ENCODE results near the gene SEC14L1. TPM values are rescaled to one million over a fixed set of nuclear protein-coding genes. Genes with fewer than 3 reads are reported as not detected.

The SEC14L1 gene
- polyA plus RNA-seq, 2 of the 4 experiments (the other 2 are of a cell fraction): 27.5 to 40.4 TPM

DNA sequence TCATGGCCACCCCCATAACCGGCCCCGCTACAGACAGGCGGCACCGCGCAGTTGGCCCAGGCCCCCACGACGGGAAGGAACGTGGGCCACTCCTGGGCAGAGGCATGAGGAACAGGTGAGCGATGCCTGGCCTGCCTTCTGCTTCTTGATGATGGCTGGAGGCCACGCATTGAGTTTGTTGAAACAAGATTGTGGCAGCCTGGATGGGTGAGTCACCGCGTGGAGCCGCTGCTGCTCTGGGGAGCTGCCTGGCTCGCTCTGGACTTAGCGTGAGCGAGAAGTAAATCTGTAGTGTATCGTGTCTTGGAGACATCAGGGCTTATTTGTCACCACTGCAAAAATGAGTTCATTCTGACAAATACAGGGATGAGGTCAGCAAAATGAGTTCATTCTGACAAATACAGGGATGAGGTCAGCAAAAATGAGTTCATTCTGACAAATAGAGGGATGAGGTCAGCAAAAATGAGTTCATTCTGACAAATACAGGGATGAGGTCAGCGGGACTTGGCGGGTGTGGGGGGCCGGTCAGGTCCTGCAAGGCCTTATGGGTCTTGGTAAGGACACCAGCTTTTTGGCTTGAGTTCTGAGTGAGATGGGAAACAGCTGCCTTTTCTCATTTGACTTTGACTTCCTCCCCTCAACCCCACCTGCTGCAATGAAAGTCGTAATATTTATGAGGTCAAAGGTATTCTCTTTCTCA lies 93.0 kb downstream of the SEC14L1 start (continued):
- TF ChIP-seq RAD21 (conservative IDR thresholded peaks at IDR 0.05 in 1 of 2, IDR thresholded peaks at IDR 0.05 in 1 of 2) (peak; percentile 48 to 49; a peak in 4 of 5 replicates), CHD4 (IDR thresholded peaks at IDR 0.05; ENCODE audit: borderline replicate concordance) (no peak), MAFK (IDR thresholded peaks at IDR 0.05; ENCODE audit: partially characterized antibody) (peak; percentile 100), NR3C1 (IDR thresholded peaks at IDR 0.05) (no peak), HOXB13 (CRISPR knock-in tag; IDR thresholded peaks at IDR 0.05; ENCODE audit: low read depth) (peak; percentile 61; the same call in 1 of the 2 replicates)

GRCh38 chr17:77234695-77235094 lies 93.9 kb downstream of the SEC14L1 start:
- H3K27ac ChIP-seq: peak overlapping the region; percentile 51 to 81; a peak in 5 of 6 replicates
- DNase-seq (ENCODE audit: low read depth in 1 of 2, low spot score in 1 of 2) (no peak), ATAC-seq (no peak), FAIRE-seq (no peak)
- ChIA-PET CTCF (interaction anchor here (1.1 to 4.4 kb wide), 6 partner anchors 13 to 147 kb away, joined by 3 to 45 read pairs (median 4); no protein-coding TSS in a partner anchor), POLR2A (interaction anchor here (0.6 to 1.2 kb wide), 2 partner anchors 67 to 167 kb away, joined by 3 to 5 read pairs; no protein-coding TSS in a partner anchor)
- H3K4me2 ChIP-seq: no peak overlapping the region
- peaks cover 14% of the 10 kb centered on the region for H3K4me1 ChIP-seq
- TF ChIP-seq HOXA7 (CRISPR knock-in tag; IDR thresholded peaks at IDR 0.05) (no peak), FOSB (CRISPR knock-in tag; IDR thresholded peaks at IDR 0.05) (no peak), CHD4 (IDR thresholded peaks at IDR 0.05; ENCODE audit: borderline replicate concordance) (no peak), NR3C1 (IDR thresholded peaks at IDR 0.05) (no peak), KDM5A (IDR thresholded peaks at IDR 0.05) (no peak), USF2 (IDR thresholded peaks at IDR 0.05) (no peak), RNF2 (IDR thresholded peaks at IDR 0.05; ENCODE audit: borderline replicate concordance, low read depth) (no peak), EP300 (IDR thresholded peaks at IDR 0.05) (no peak), FOSL2 (IDR thresholded peaks at IDR 0.05) (no peak), FOSL2 (CRISPR knock-in tag; IDR thresholded peaks at IDR 0.05) (no peak)
- TF ChIP-seq, protein P1, sequence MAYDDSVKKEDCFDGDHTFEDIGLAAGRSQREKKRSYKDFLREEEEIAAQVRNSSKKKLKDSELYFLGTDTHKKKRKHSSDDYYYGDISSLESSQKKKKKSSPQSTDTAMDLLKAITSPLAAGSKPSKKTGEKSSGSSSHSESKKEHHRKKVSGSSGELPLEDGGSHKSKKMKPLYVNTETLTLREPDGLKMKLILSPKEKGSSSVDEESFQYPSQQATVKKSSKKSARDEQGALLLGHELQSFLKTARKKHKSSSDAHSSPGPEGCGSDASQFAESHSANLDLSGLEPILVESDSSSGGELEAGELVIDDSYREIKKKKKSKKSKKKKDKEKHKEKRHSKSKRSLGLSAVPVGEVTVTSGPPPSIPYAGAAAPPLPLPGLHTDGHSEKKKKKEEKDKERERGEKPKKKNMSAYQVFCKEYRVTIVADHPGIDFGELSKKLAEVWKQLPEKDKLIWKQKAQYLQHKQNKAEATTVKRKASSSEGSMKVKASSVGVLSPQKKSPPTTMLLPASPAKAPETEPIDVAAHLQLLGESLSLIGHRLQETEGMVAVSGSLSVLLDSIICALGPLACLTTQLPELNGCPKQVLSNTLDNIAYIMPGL (CRISPR knock-in tag; IDR thresholded peaks at IDR 0.05; ENCODE audit: borderline replicate concordance): no peak
- TF ChIP-seq, protein P2, sequence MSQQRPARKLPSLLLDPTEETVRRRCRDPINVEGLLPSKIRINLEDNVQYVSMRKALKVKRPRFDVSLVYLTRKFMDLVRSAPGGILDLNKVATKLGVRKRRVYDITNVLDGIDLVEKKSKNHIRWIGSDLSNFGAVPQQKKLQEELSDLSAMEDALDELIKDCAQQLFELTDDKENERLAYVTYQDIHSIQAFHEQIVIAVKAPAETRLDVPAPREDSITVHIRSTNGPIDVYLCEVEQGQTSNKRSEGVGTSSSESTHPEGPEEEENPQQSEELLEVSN (IDR thresholded peaks at IDR 0.05; ENCODE audit: borderline replicate concordance, low read depth): no peak
- H3K4me3 ChIP-seq: no peak overlapping the region
- 86% methylated on average over 9 of the region's 9 CpGs for WGBS (ENCODE audit: missing lambda C conversion rate)
- 0 out of 3 replicates have a peak, but pooled peaks cover 12% of the 10 kb centered on the region for H3K9me3 ChIP-seq

- no peak overlapping the region for H3K4me3 ChIP-seq
- FAIRE-seq (no peak), ATAC-seq (no peak), DNase-seq (ENCODE audit: low read depth in 1 of 2, low spot score in 1 of 2) (no peak)
- POLR2A ChIA-PET: no interaction called here
- no peak overlapping the region for H3K4me2 ChIP-seq
- WGBS (ENCODE audit: missing lambda C conversion rate): 91% methylated on average over 15 of the region's 15 CpGs
- CTCF ChIA-PET: interaction anchor here (1.6 to 4.4 kb wide), 4 partner anchors 12 to 148 kb away, joined by 4 to 45 read pairs (median 8); no protein-coding TSS in a partner anchor
- H3K9me3 ChIP-seq: 0 out of 3 replicates have a peak, but pooled peaks cover 12% of the 10 kb centered on the region
- no peak for TF ChIP-seq NPAS2 (CRISPR knock-in tag; IDR thresholded peaks at IDR 0.05; ENCODE audit: borderline replicate concordance)
- no peak for TF ChIP-seq NFE2L2 (conservative IDR thresholded peaks at IDR 0.05; ENCODE audit: low read length)
- TF ChIP-seq MAFK (IDR thresholded peaks at IDR 0.05; ENCODE audit: partially characterized antibody): peak; percentile 4
- H3K4me1 ChIP-seq: peaks cover 14% of the 10 kb centered on the region
- H3K27ac ChIP-seq: peak overlapping the region in 1 of 2 experiments; percentile 81; a peak in 3 of 6 replicates
These were observed 94.7 kb downstream of the SEC14L1 start for GRCh38 chr17:77235370-77235941.

All from A549 (cell line).